Measurements from ENCODE around the gene FLRT2.

FLRT2 gene

GRCh38 chr14:85536833-85537190 is 6.9 kb downstream of the FLRT2 start:
- no peak overlapping the region for H3K4me3 ChIP-seq (ENCODE audit: low read length in 2 of 2)
- no peak overlapping the region for H3K9ac ChIP-seq (ENCODE audit: low read length in 2 of 2)

GRCh38 chr14:85537526-85537925 is 7.6 kb downstream of the FLRT2 start:
- H3K27me3 ChIP-seq (ENCODE audit: control insufficient read depth in 1 of 2, insufficient read depth in 2 of 2, low read length in 2 of 2): peaks cover 9 to 19% of the 10 kb centered on the region in 2 donors
- no peak overlapping the region for H3K27ac ChIP-seq (ENCODE audit: low read length)
- H3K9ac ChIP-seq (ENCODE audit: low read length in 2 of 2): no peak overlapping the region
- H3K4me1 ChIP-seq (ENCODE audit: control insufficient read depth, insufficient read depth, low read length): peaks cover 3% of the 10 kb centered on the region
- H3K4me3 ChIP-seq (ENCODE audit: low read length in 2 of 2): no peak overlapping the region
- no peaks in the 10 kb centered on the region for H3K36me3 ChIP-seq (ENCODE audit: control insufficient read depth in 2 of 2, insufficient read depth in 2 of 2, low read length in 2 of 2)
- no peaks in the 10 kb centered on the region for H3K9me3 ChIP-seq (ENCODE audit: control insufficient read depth in 2 of 2, low read length in 2 of 2)

More at GRCh38 chr14:85536833-85537190, 6.9 kb downstream of the FLRT2 start:
- Histone ChIP-seq H3K27ac (ENCODE audit: low read length) (no peak overlapping the region), H3K9me3 (ENCODE audit: control insufficient read depth in 2 of 2, low read length in 2 of 2) (no peaks in the 10 kb centered on the region), H3K4me1 (ENCODE audit: control insufficient read depth, insufficient read depth, low read length) (peaks cover 3% of the 10 kb centered on the region), H3K27me3 (ENCODE audit: control insufficient read depth in 1 of 2, insufficient read depth in 2 of 2, low read length in 2 of 2) (peaks cover 13 to 26% of the 10 kb centered on the region in 2 donors), H3K36me3 (ENCODE audit: control insufficient read depth in 2 of 2, insufficient read depth in 2 of 2, low read length in 2 of 2) (no peaks in the 10 kb centered on the region)

GRCh38 chr14:85538636-85539035 is 8.7 kb downstream of the FLRT2 start:
- Histone ChIP-seq H3K27ac (ENCODE audit: low read length) (no peak overlapping the region), H3K4me3 (ENCODE audit: low read length in 2 of 2) (no peak overlapping the region), H3K9ac (ENCODE audit: low read length in 2 of 2) (no peak overlapping the region), H3K27me3 (ENCODE audit: control insufficient read depth in 1 of 2, insufficient read depth in 2 of 2, low read length in 2 of 2) (peaks cover 7 to 9% of the 10 kb centered on the region in 2 donors), H3K4me1 (ENCODE audit: control insufficient read depth, insufficient read depth, low read length) (no peaks in the 10 kb centered on the region), H3K9me3 (ENCODE audit: control insufficient read depth in 2 of 2, low read length in 2 of 2) (no peaks in the 10 kb centered on the region), H3K36me3 (ENCODE audit: control insufficient read depth in 2 of 2, insufficient read depth in 2 of 2, low read length in 2 of 2) (no peaks in the 10 kb centered on the region)

GRCh38 chr14:85539510-85539909 is 9.6 kb downstream of the FLRT2 start:
- no peak overlapping the region for H3K27ac ChIP-seq (ENCODE audit: low read length)
- no peaks in the 10 kb centered on the region for H3K36me3 ChIP-seq (ENCODE audit: control insufficient read depth in 2 of 2, insufficient read depth in 2 of 2, low read length in 2 of 2)
- no peaks in the 10 kb centered on the region for H3K4me1 ChIP-seq (ENCODE audit: control insufficient read depth, insufficient read depth, low read length)
- no peak overlapping the region for H3K4me3 ChIP-seq (ENCODE audit: low read length in 2 of 2)
- H3K9me3 ChIP-seq (ENCODE audit: control insufficient read depth in 2 of 2, low read length in 2 of 2): no peaks in the 10 kb centered on the region
- no peak overlapping the region for H3K9ac ChIP-seq (ENCODE audit: low read length in 2 of 2)
- H3K27me3 ChIP-seq (ENCODE audit: control insufficient read depth in 1 of 2, insufficient read depth in 2 of 2, low read length in 2 of 2): peaks cover under 1 to 1% of the 10 kb centered on the region in 2 donors

- H3K9ac ChIP-seq (ENCODE audit: low read length in 2 of 2): no peak overlapping the region
- no peak overlapping the region for H3K4me3 ChIP-seq (ENCODE audit: low read length in 2 of 2)
- no peak overlapping the region for H3K27ac ChIP-seq (ENCODE audit: low read length)
- no peaks in the 10 kb centered on the region for H3K9me3 ChIP-seq (ENCODE audit: control insufficient read depth in 2 of 2, low read length in 2 of 2)
- no peaks in the 10 kb centered on the region for H3K36me3 ChIP-seq (ENCODE audit: control insufficient read depth in 2 of 2, insufficient read depth in 2 of 2, low read length in 2 of 2)
- H3K4me1 ChIP-seq (ENCODE audit: control insufficient read depth, insufficient read depth, low read length): no peaks in the 10 kb centered on the region
- H3K27me3 ChIP-seq (ENCODE audit: control insufficient read depth in 1 of 2, insufficient read depth in 2 of 2, low read length in 2 of 2): no peaks in the 10 kb centered on the region
Measured at GRCh38 chr14:85542623-85543022, 12.7 kb downstream of the FLRT2 start.

- H3K9me3 ChIP-seq (ENCODE audit: control insufficient read depth in 2 of 2, low read length in 2 of 2): no peaks in the 10 kb centered on the region
- no peaks in the 10 kb centered on the region for H3K36me3 ChIP-seq (ENCODE audit: control insufficient read depth in 2 of 2, insufficient read depth in 2 of 2, low read length in 2 of 2)
- no peak overlapping the region for H3K4me3 ChIP-seq (ENCODE audit: low read length in 2 of 2)
- H3K4me1 ChIP-seq (ENCODE audit: control insufficient read depth, insufficient read depth, low read length): no peaks in the 10 kb centered on the region
- H3K27ac ChIP-seq (ENCODE audit: low read length): no peak overlapping the region
- no peaks in the 10 kb centered on the region for H3K27me3 ChIP-seq (ENCODE audit: control insufficient read depth in 1 of 2, insufficient read depth in 2 of 2, low read length in 2 of 2)
- H3K9ac ChIP-seq (ENCODE audit: low read length in 2 of 2): no peak overlapping the region
Measured at GRCh38 chr14:85545738-85546137, 15.8 kb downstream of the FLRT2 start.

GRCh38 chr14:85546390-85546789 is 16.4 kb downstream of the FLRT2 start:
- Histone ChIP-seq H3K4me1 (ENCODE audit: control insufficient read depth, insufficient read depth, low read length) (no peaks in the 10 kb centered on the region), H3K36me3 (ENCODE audit: control insufficient read depth in 2 of 2, insufficient read depth in 2 of 2, low read length in 2 of 2) (no peaks in the 10 kb centered on the region), H3K9ac (ENCODE audit: low read length in 2 of 2) (no peak overlapping the region), H3K27ac (ENCODE audit: low read length) (no peak overlapping the region), H3K9me3 (ENCODE audit: control insufficient read depth in 2 of 2, low read length in 2 of 2) (no peaks in the 10 kb centered on the region), H3K4me3 (ENCODE audit: low read length in 2 of 2) (no peak overlapping the region), H3K27me3 (ENCODE audit: control insufficient read depth in 1 of 2, insufficient read depth in 2 of 2, low read length in 2 of 2) (no peaks in the 10 kb centered on the region)

- Histone ChIP-seq H3K4me1 (ENCODE audit: control insufficient read depth, insufficient read depth, low read length) (no peaks in the 10 kb centered on the region), H3K9me3 (ENCODE audit: control insufficient read depth in 2 of 2, low read length in 2 of 2) (no peaks in the 10 kb centered on the region), H3K9ac (ENCODE audit: low read length in 2 of 2) (no peak overlapping the region), H3K36me3 (ENCODE audit: control insufficient read depth in 2 of 2, insufficient read depth in 2 of 2, low read length in 2 of 2) (no peaks in the 10 kb centered on the region), H3K4me3 (ENCODE audit: low read length in 2 of 2) (no peak overlapping the region), H3K27ac (ENCODE audit: low read length) (no peak overlapping the region), H3K27me3 (ENCODE audit: control insufficient read depth in 1 of 2, insufficient read depth in 2 of 2, low read length in 2 of 2) (no peaks in the 10 kb centered on the region)
Measured at GRCh38 chr14:85549697-85550096, 19.8 kb downstream of the FLRT2 start.

- Histone ChIP-seq H3K9me3 (ENCODE audit: control insufficient read depth in 2 of 2, low read length in 2 of 2) (no peaks in the 10 kb centered on the region), H3K27ac (ENCODE audit: low read length) (no peak overlapping the region), H3K4me1 (ENCODE audit: control insufficient read depth, insufficient read depth, low read length) (no peaks in the 10 kb centered on the region), H3K36me3 (ENCODE audit: control insufficient read depth in 2 of 2, insufficient read depth in 2 of 2, low read length in 2 of 2) (no peaks in the 10 kb centered on the region), H3K27me3 (ENCODE audit: control insufficient read depth in 1 of 2, insufficient read depth in 2 of 2, low read length in 2 of 2) (no peaks in the 10 kb centered on the region), H3K4me3 (ENCODE audit: low read length in 2 of 2) (no peak overlapping the region), H3K9ac (ENCODE audit: low read length in 2 of 2) (no peak overlapping the region)
Measured at GRCh38 chr14:85554106-85554505, 24.2 kb downstream of the FLRT2 start.

GRCh38 chr14:85556267-85556666 is 26.3 kb downstream of the FLRT2 start:
- H3K4me1 ChIP-seq (ENCODE audit: control insufficient read depth, insufficient read depth, low read length): no peaks in the 10 kb centered on the region
- H3K4me3 ChIP-seq (ENCODE audit: low read length in 2 of 2): no peak overlapping the region
- no peak overlapping the region for H3K9ac ChIP-seq (ENCODE audit: low read length in 2 of 2)
- no peak overlapping the region for H3K27ac ChIP-seq (ENCODE audit: low read length)
- no peaks in the 10 kb centered on the region for H3K36me3 ChIP-seq (ENCODE audit: control insufficient read depth in 2 of 2, insufficient read depth in 2 of 2, low read length in 2 of 2)
- no peaks in the 10 kb centered on the region for H3K27me3 ChIP-seq (ENCODE audit: control insufficient read depth in 1 of 2, insufficient read depth in 2 of 2, low read length in 2 of 2)
- H3K9me3 ChIP-seq (ENCODE audit: control insufficient read depth in 2 of 2, low read length in 2 of 2): no peaks in the 10 kb centered on the region

- Histone ChIP-seq H3K4me1 (ENCODE audit: control insufficient read depth, insufficient read depth, low read length) (no peaks in the 10 kb centered on the region), H3K36me3 (ENCODE audit: control insufficient read depth in 2 of 2, insufficient read depth in 2 of 2, low read length in 2 of 2) (no peaks in the 10 kb centered on the region), H3K9ac (ENCODE audit: low read length in 2 of 2) (no peak overlapping the region)
Measured at GRCh38 chr14:85558505-85558904, 28.6 kb downstream of the FLRT2 start.

More at GRCh38 chr14:85558505-85558904, 28.6 kb downstream of the FLRT2 start:
- Histone ChIP-seq H3K9me3 (ENCODE audit: control insufficient read depth in 2 of 2, low read length in 2 of 2) (no peaks in the 10 kb centered on the region), H3K27me3 (ENCODE audit: control insufficient read depth in 1 of 2, insufficient read depth in 2 of 2, low read length in 2 of 2) (no peaks in the 10 kb centered on the region), H3K27ac (ENCODE audit: low read length) (no peak overlapping the region), H3K4me3 (ENCODE audit: low read length in 2 of 2) (no peak overlapping the region)

All from stomach smooth muscle (tissue), 2 donors.